Esophagus muscularis mucosa (tissue), 3 donors: Measurements from ENCODE around the gene ARHGEF37.

Experiments
- CTCF ChIP-seq, 3 experiments: fragments of 200-600 bp in 2 of 3; fragments of 450-650 bp in 1 of 3; sonication (generic) in 2 of 3; IDR thresholded peaks; one replicate each; pipeline ENCODE4 v1.5.1; 2017 to 2019; ENCODE audit warnings: antibody characterized with exemption in 3 of 3, mild to moderate bottlenecking in 2 of 3, moderate library complexity in 1 of 3
- POLR2AphosphoS5 ChIP-seq, 2 donors: sonication (generic); formaldehyde crosslinking; IDR thresholded peaks; one replicate each; pipeline ENCODE4 v1.6.1; 2017; ENCODE audit warnings: antibody characterized with exemption in 2 of 2

- no peak for TF ChIP-seq CTCF (IDR thresholded peaks at IDR 0.05)
- no peak for TF ChIP-seq POLR2AphosphoS5 (IDR thresholded peaks at IDR 0.05)
Measured at GRCh38 chr5:149680810-149681221, 99.5 kb downstream of the ARHGEF37 start.
